GM21390 (cell line): ENCODE data around the gene STK4.
"Not testable (repeated sequence)": the region's sequence is repeated elsewhere in the genome, so short reads cannot be mapped to it uniquely, and the experiment has no call there.

ENCODE experiments used
- ATAC-seq: cut with Tn5 transposase; IDR thresholded peaks from one replicate; pipeline ENCODE4 v1.9.1; 2021; ENCODE audit not compliant: unreplicated experiment

The STK4 gene

DNA sequence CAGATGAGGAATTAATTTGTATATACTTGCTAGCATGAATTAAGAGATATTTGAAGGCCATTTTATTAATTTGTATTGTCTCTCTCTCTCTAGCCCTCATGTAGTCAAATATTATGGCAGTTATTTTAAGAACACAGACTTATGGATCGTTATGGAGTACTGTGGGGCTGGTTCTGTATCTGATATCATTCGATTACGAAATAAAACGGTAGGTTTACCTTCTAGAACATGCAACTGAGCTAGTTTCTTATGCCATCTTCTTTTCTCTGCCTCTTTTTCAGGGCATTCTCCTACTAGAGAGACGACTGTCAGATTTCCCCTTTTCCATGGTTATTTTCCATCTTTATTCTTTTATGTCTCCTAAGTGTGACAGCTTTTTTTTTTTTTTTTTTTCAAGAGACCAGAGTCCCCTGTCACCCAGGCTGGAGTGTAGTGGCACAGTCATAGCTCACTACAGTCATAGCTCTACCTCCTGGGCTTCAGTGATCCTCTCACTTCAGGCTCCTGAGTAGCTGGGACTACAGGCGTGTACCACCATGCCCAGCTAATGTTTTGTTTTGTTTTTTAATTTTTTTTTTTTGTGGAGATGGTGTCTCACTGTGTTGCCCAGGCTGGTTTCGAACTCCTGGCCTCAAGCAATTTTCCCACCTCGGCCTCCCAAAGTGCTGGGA is 15.6 kb downstream of the STK4 start:
- ATAC-seq: no peak

DNA sequence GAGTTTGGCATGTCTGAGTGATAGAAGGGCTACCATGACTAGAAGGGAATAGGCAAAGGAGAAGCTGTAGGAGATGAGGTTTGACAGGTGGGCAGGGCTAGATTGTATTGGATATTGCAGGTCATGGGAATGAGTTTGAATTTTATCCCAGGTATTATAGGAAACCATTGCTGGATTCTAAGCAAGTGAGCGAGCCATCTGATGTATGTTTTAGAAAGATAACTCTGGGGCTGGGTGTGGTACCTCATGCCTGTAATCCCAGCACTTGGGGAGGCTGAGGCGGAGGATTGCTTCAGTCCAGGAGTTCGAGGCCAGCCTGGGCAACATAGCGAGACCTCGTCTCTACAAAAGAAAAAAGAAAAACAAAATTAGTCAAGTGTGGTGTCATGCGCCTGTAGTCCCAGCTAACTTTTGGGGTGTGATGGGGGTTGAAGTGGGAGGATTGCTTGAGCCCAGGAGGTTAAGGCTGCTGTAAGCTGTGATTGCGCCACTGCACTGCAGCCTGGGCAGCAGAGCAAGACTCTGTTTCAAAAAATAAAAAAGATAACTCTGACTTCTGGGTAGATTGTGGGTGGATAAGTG is 16.9 kb downstream of the STK4 start:
- ATAC-seq: no peak

DNA sequence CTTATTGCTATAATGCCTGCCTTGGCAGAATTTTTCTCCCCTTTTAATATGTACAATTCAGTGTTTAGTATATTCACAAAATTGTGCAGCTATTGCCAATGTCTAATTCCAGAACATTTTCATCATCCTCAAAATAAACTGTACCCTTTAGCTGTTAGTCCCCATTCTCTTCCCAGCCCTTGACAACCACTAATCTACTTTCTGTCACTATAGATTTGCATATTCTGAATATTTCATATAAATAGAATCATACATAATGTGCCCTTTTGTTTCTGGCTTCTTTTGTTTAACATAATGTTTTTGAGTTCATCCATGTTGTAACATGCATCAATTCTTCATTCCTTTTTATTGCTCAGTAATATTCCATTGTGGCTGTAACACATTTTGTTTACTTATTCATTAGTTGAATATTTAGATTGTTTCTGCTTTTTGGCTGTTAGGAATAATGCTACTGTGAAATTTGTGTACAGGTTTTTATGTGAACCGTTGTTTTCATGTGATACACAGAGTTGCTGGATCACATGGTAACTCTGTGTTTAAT is 22.4 kb downstream of the STK4 start:
- no peak for ATAC-seq

DNA sequence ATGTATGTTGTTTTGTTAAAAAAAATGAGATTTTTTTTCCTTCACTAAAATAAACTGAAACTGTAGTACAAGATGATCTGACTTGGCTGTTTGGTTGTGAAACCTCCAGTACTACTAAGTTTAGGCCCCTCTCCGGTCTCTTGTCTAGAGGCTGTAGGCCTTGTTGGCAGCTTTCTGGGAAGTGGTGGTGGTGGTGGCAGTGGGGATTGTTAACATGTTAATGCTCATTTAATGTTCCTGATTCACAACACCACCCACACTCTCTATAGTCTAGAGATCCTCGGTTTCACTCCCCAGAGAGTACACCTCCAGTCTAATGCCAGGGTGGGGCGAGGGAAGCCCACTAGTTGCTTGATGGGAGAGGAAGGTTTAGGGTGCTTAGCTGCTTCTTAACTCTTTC is 24.1 kb downstream of the STK4 start:
- ATAC-seq: no peak

DNA sequence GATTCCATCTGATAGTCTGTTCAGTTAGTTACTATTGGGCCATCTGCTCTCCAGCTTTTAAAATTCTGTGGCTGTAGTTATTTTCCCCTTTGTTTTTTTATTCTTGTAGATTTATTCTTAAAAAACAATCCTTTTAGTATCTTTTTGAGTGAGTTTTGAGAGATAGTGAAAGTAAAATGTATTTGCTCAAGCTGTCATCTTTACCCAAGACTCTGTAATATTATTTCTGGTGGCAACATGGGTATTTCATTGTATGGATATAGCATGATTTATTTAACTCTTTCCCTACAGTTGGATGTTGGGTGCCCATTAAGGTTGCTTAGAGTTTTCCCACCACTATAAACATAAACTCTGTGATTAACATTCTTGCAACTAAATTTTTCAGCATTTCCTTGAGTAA is 24.6 kb downstream of the STK4 start:
- ATAC-seq: no peak

DNA sequence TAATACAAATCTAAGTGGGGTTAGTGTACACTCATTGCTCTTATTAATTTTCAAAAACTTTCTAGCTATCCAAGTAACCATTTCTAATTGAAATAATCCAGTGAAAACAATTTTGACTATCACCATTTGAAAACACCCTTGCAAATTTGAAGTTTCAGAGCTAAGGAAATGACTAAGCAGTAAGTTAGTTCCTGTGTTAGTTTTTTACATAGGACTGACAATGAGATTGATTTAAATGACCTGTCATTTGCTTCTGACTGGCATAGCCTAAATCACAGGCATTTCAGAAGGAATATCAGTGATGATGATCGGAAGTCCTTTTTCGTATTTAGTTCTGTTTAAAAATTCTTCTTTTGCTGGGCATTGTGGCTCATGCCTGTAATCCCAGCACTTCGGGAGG is 27.0 kb downstream of the STK4 start:
- ATAC-seq: no peak

DNA sequence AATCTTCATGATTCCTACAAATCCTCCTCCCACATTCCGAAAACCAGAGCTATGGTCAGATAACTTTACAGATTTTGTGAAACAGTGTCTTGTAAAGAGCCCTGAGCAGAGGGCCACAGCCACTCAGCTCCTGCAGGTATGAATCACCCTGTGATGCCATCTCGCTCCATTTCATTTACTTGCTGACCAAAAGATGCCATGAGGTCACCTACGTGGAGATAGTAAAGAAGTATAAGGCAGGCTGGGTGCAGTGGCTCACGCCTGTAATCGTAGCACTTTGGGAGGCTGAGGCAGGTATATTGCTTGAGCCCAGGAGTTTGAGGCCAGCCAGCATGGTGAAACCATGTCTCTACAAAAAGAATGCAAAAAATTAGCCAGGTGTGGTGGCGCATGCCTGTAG is 30.9 kb downstream of the STK4 start:
- ATAC-seq: no peak

DNA sequence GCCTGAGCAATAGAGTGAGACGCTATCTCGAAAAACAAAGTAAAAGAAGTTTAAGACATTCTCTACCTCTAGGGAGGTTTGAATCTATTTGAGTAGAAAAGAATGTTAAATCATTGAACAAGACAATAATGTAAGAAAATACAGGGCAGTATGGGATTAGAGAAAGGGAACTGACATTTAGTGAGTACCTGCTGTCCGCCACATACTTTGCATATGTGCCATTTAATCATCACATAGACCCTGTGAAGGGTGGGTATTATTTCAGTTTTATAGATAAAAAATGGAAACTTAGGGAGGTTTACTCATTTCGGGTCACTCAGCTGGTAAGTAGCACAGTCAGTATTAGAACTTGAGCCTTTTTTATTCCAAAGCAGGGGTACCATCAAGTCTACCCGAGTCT is 31.4 kb downstream of the STK4 start:
- no peak for ATAC-seq

DNA sequence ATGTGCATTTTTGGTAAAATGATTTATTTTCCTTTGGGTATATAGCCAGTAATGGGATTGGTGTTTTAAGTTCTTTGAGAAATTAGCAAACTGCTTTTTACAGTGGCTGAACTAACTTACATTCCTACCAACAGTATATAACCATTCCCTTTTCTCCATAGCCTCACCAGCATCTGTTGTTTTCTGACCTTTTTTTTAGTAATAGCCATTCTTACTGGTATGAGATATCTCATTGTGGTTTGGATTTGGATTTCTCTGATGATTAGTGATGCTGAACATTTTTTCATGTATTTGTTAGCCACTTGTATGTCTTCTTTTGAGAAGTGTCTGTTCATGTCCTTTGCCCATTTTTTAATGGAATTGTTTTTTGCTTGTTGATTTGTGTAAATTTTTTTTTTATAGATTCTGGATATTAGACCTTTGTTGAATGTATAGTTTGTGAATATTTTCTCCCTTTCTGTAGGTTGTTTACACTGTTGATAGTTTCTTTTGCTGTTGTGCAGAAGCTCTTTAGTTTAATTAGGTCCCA is 42.3 kb downstream of the STK4 start:
- ATAC-seq: no peak

DNA sequence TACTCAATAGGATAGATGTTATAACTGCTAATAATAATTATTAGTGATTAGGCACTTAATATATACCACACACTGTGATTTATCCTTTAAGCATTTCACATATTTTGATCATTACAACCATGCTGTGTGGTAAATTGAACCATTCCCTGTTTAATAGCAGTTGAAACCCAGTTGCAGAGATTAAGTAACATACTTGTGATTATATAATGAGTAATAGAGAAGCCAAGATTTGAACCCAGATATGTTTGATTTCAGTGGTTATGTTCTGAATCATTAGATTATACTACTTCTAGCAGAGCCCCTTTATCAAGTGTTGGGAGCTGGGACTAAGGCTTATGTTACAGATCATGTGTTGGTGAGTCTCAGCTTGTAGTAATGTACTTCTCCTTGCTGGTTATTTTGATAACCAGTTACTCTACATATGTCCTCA is 44.1 kb downstream of the STK4 start:
- ATAC-seq: no peak

DNA sequence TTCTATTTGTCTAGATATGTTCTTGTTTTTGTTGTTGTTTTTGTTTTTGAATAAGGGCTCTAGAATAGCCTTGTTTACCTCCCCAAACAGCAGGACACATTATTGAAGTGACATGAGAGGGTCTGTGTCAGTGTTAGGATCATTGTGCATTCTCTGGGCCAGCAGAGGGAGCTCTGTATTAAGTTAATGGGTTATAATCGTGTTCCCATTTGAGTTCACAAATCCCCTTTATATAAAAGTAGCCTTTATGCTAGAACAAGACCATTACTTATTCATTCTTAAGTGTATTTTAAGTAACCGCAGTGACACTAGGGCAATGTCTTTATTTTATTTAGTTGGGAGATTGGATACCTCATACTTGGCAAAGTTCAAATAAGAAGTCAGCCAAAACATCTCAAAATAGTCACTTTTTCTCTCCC is 44.8 kb downstream of the STK4 start:
- ATAC-seq: no peak

DNA sequence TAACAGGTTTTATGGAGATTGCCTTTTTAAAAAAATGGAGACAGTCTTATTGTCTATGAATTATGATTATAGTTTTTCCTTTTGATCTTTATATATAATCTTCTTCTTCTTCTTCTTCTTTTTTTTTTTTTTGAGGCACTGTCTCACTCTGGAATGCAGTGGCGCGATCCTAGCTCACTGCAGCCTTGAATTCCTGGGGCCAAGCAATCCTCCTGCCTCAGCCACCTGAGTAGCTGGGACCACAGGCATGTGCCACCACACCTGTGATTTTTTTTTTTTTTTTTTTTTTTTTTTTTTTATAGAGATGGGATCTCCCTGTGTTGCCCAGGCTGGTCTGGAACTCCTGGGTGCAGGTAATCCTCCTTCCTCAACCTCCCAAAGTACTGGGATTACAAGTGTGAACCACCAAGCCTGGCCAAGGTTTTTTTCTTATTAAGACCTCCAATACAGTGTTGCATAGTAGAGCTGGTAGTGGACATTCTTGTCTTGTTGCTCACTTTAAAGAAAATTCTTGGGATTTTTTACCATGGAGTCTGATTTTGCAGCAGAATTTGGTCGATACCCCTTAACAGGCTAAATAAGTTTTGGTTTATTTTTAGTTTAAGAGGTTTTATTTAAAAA is 46.5 kb downstream of the STK4 start:
- ATAC-seq: no peak

DNA sequence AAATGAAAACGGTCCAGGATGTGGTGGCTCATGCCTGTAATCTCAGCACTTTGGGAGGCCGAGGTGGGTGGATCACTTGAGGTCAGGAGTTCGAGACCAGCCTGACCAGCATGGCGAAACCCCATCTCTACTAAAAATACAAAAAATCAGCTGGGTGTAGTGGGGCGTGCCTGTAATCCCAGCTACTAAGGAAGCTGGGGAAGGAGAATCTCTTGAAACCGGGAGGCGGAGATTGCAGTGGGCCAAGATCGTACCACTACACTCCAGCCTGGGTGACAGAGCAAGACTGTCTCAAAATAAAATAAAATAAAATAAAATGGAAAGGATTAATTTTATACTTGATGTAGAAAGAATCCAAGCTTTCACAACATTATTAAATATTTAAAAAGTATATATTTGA is 47.8 kb downstream of the STK4 start:
- not testable (repeated sequence) for ATAC-seq

DNA sequence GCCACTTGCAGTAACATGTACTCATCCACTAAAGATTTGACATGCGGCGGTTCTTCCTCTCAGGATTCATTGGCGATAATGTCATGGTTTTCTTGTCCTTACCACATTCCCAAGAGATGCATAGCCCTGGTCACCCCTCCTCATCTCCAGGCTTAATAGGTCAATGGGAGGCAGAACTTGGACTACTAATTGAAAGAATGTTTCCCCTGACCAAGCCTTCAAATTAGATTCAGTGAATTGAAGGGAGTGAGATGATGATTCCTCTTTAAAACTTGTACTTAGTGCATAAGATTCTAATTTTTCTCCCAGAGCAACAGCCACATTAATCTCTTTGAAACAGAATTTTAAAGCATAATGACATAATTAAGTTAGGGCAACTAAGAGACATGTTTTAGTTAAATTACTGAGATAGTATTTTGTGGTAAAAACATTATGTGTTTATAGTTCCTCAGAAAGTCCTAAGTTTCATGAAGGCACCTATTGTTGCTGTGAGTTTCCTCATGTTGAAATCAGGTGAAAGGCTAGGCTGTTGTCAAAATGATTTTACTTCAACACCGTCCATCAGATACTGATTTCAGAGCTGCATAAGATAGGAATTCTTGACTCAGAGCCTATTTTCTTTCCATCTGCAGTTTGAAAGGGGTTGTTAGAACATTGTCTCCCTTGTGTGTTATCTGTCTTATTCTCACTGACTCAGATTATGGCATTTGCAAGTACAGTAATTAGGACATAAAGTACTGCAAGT is 48.5 kb downstream of the STK4 start:
- ATAC-seq: no peak

DNA sequence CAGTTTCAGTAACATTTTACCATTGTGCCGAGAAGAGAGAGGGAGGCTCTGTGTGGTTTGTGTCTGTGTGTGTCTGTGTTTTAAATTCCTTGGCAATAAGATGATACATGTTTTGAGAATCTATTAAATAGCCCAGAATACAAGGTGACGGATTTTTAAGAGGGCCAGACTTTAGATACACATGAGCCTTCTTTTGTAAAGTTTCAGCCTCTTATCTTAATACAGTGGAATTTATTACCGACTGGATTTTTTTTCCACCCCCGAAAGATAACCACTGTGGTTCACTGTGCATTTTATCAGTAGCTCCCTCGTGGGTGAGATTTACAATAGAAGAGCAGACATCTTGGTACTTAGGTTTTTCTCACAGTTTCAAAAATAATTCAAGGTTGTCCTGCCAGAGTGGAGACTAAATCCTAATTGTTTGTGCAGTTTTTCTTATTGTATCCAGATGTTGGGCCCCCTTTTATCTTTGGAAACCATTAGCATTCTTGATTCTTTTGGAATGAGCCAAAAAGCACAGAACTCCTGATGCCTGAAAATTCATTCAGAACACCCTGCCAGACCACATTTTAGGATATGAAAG is 49.9 kb downstream of the STK4 start:
- ATAC-seq: no peak

DNA sequence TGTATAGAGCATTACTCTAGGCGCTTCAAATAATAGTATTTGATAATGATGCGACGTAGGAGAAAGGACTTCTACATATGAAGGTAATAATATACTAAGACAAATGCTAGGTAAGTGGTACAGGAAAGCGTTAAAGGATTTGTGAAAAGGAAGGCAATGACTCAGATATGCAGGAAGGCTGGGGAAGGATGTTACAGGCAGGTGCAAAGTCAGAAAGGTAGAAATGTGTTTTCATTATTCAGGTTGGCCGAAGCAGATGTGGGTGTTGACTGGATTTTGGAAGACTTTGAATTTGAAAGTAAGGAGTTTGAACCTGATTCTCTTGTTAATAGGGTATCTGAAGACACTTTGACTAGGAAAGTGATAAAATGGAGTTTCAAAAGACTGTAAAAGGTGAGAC is 51.0 kb downstream of the STK4 start:
- no peak for ATAC-seq

DNA sequence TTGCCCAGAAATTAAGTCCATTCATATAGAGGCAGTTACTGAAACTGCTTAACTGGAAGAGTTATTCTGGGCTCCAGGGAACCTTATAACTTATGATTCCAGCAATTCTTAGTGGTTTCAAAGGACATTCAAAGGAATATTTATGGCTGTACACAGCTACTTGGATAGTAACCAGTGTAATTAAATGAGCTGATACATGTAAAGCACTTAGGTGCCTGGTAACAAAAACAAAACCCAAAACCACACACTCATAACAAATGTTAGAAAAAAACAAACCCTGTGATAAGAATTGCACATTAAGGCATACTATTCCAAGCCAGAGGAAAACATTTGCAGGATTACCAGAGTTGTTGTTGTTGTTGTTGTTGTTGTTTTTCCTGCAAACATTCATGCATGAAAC is 51.5 kb downstream of the STK4 start:
- ATAC-seq: no peak

DNA sequence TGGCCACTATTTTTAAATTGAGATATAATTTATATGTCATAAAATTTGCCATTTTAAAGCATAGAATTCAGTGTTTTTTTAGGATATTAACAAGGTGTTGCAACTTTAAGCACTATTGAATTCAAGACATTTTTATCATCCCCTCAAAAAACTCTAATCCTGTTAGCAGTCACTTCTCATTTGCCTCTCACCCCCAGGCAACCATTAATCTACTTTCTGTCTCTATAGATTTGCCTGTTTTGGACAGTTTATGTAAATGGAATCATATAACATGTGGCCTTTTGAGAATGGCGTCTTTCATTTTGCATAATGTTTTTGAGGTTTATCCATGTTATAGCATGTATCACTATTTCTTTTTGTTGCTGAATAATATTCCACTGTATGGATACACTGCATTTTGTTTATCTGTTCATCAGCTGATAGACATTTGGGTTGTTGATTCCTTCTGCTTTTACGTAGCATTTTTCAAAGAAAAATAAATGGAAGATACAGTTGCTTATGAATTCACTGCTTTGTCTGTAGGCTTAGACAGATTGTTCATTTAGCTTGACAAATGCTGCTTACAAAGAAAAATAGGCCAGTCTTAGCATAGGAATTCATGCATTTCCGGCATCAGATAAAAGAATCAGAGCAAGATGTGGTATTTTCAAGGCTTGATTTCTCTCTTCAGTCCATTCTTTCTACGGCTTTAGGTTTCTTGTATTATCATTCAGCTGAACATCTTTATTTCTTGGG is 52.9 kb downstream of the STK4 start:
- no peak for ATAC-seq

DNA sequence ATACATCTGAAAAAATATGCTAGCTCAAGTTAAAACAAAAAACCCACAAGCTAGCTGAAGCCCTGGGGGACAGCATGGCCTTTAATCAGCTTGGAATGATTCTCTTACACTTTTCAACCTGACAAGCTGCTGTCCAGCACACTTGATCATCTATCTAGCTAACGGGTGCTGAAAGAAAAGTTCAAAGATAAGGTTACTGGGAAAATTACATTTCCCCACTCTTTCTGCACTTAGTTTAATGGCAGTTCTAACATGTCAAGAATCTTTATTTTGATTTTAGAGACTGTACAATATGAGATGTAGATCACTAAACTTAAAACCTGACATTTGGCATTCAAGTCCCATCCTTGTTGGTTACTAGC is 53.4 kb downstream of the STK4 start:
- ATAC-seq: no peak

DNA sequence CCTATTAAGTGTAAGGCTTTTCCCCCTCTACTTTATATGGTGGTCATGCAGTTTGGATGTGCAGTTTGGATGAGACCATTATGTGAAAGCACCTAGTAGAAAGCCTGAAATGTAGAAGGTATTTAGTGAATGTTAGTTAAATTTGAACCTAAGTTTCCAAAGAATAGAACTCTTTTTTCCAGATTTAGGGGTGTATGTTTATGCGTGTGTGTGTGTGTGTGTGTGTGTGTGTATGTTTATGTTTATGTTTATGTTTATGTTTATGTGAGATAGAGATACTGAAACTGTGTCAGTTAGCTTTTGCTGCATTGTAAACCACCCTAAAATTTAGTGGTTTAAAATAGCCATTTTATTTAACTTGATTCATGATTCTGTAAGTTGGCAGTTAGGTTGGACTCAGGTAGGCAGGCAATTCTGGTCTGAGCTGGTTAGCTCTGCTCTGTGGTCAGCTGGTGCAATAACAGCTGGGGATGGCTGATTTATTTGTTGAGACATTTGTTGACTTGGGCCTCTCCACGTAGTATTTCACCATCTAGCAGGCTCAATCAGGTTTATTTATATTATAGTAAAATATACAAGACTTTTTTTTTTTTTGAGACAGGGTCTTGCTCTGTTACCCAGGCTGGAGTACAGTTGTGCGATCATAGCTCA is 54.0 kb downstream of the STK4 start:
- ATAC-seq: no peak
